ENCODE measurements around the gene SLC9C2. TPM values are rescaled to one million over a fixed set of nuclear protein-coding genes. Genes with fewer than 3 reads are reported as not detected.
"Not testable (repeated sequence)": the region's sequence is repeated elsewhere in the genome, so short reads cannot be mapped to it uniquely, and the experiment has no call there.

Gene SLC9C2
- total and polyA plus RNA-seq, 9 donors, result 0.07 to 5.3 (median 0.65) TPM

DNA sequence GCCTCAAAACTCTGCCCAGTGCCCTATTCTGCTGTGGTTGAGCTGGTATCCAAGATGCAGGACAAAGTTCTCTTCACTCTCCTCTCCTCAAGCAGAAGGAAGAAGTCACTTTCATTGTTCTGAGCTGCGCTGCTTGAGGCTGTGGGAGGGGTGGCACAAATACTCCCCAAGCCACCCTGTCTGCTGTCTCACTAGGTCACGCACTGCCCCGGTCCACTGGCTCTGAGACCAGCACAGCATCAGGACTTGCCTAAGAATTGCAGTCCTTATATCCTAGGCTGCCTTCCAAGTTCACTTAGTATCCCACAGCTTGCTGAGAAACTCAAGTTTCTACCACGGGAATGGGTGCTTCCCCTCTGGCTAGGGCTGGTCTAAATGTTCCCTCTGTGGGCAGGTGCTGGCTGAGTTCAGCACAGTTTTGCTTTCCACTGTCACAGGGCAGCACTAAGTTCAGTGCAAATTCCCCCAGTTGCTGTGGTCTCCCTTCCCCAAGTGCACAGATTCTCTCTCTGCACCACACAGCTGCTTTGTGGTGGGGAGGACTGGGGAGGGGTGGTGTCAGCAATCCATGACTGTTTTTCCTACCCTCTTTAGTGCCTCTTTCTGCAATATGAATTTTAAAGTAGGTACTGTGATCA, 32.4 kb downstream of the SLC9C2 start:
- no peak for DNase-seq
- intact Hi-C loops (cut with DNase I), result no loop called here
- 73 to 94% (median 92%) methylated on average over 4 of the region's 4 CpGs for WGBS, 3 donors

DNA sequence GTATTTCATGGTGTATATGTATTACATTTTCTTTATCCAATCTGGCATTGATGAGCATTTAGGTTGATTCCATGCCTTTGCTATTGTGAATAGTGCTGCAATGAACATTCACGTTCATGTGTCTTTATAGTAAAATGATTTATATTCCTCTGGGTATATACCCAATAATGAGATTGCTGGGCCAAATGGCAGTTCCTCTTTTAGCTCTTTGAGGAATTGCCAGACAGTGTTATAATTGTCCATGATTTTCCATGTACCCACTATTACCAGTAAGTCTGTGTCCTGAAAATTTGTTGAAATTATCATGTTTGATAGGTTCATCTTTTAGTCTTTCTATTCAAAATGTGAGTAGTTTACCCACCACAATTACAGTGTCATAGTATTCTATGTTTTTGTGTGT, 34.4 kb downstream of the SLC9C2 start:
- Histone ChIP-seq H3K36me3 (no peaks in the 10 kb centered on the region), H3K9me3 (no peaks in the 10 kb centered on the region), H3K4me3 (no peak overlapping the region), H3K27ac (no peak overlapping the region), H3K27me3 (no peaks in the 10 kb centered on the region), H3K4me1 (ENCODE audit: insufficient read depth) (no peaks in the 10 kb centered on the region)
- WGBS, 3 donors, result 82 to 89% (median 88%) methylated on average over 1 of the region's 1 CpG
- DNase-seq, result no peak
- TF ChIP-seq POLR2A (IDR thresholded peaks at IDR 0.05), result no peak
- TF ChIP-seq EP300 (IDR thresholded peaks at IDR 0.05), result no peak
- TF ChIP-seq, protein P1, sequence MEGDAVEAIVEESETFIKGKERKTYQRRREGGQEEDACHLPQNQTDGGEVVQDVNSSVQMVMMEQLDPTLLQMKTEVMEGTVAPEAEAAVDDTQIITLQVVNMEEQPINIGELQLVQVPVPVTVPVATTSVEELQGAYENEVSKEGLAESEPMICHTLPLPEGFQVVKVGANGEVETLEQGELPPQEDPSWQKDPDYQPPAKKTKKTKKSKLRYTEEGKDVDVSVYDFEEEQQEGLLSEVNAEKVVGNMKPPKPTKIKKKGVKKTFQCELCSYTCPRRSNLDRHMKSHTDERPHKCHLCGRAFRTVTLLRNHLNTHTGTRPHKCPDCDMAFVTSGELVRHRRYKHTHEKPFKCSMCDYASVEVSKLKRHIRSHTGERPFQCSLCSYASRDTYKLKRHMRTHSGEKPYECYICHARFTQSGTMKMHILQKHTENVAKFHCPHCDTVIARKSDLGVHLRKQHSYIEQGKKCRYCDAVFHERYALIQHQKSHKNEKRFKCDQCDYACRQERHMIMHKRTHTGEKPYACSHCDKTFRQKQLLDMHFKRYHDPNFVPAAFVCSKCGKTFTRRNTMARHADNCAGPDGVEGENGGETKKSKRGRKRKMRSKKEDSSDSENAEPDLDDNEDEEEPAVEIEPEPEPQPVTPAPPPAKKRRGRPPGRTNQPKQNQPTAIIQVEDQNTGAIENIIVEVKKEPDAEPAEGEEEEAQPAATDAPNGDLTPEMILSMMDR (IDR thresholded peaks at IDR 0.05), result no peak
- intact Hi-C loops (cut with DNase I), result no loop called here

More for the DNA sequence above, 32.4 kb downstream of the SLC9C2 start:
- no peaks in the 10 kb centered on the region for H3K9me3 ChIP-seq
- no peaks in the 10 kb centered on the region for H3K4me1 ChIP-seq (ENCODE audit: insufficient read depth)
- no peaks in the 10 kb centered on the region for H3K27me3 ChIP-seq
- TF ChIP-seq, protein P1 (IDR thresholded peaks at IDR 0.05), result no peak
- TF ChIP-seq EP300 (IDR thresholded peaks at IDR 0.05) (no peak), POLR2A (IDR thresholded peaks at IDR 0.05) (no peak)
- H3K4me3 ChIP-seq, result no peak overlapping the region
- H3K27ac ChIP-seq, result no peak overlapping the region
- H3K36me3 ChIP-seq, result no peaks in the 10 kb centered on the region

DNA sequence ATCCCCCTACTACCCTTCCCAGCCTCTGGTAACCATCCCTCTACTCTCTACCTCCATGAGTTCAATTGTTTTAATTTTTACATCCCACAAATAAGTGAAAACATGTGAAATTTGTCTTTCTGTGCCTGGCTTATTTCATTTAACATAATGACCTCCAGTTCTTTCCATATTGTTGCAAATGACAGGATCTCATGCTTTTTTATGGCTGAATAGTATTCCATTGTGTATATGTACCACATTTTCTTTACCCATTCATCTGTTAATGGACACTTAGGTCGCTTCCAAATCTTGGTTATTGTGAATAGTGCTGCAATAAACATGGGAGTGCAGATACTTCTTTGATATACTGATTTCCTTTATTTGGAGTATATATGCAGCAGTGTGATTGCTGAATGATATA, 39.0 kb downstream of the SLC9C2 start:
- WGBS, 3 donors, result 80 to 89% (median 82%) methylated on average over 1 of the region's 1 CpG
- intact Hi-C loops (cut with DNase I), result not testable (repeated sequence)

DNA sequence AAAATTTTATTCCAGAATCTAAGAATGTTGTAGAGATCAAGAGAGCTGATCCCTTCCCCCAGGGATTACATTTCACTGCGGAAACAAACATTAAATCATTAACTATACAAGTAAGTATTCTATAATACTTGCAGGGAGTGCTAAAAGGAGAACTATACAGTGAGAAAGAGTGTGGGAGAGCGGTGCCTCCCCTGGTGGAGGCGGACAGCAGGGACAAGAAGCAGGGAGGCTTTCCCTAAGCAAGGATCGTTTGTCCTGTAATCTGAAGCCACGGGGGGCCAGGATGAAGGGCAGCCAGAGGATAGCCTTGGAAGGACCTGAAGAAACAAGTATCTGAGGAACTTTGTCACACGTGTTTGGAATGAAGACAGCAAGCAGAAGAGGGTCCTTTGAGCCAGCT, 40.1 kb downstream of the SLC9C2 start:
- Histone ChIP-seq H3K9me3 (no peaks in the 10 kb centered on the region), H3K27ac (no peak overlapping the region), H3K4me3 (no peak overlapping the region), H3K27me3 (no peaks in the 10 kb centered on the region), H3K36me3 (no peaks in the 10 kb centered on the region), H3K4me1 (ENCODE audit: insufficient read depth) (no peaks in the 10 kb centered on the region)
- TF ChIP-seq EP300 (IDR thresholded peaks at IDR 0.05) (no peak), POLR2A (IDR thresholded peaks at IDR 0.05) (no peak)
- TF ChIP-seq, protein P1 (IDR thresholded peaks at IDR 0.05), result no peak
- intact Hi-C loops (cut with DNase I), result no loop called here
- WGBS, 3 donors, result 59 to 62% (median 61%) methylated on average over 6 of the region's 6 CpGs
- DNase-seq, result no peak

More for the DNA sequence above, 39.0 kb downstream of the SLC9C2 start:
- H3K36me3 ChIP-seq; H3K4me3 ChIP-seq; H3K27ac ChIP-seq; H3K9me3 ChIP-seq; DNase-seq; H3K4me1 ChIP-seq (ENCODE audit: insufficient read depth); H3K27me3 ChIP-seq: not testable (repeated sequence)

DNA sequence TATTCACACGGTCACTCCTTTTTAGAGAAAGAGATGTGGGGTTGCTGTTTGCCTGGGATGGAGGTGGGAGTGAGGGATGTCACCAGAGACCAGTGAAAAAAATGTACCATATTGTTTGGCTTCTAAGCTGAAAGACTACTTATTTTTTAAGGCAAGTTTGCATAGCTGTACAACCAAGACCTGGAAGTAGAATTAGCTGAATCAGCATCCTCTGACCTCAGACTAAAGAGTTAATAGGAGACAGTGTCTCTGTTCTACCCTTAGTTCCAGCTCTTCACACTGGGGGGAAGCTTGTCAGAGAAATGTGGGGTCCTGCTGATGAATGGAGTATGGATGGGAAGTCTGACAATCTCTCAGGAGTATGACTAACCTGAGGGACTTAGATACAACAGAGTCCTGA, 41.6 kb downstream of the SLC9C2 start:
- Histone ChIP-seq H3K27ac (no peak overlapping the region), H3K4me3 (no peak overlapping the region), H3K9me3 (no peaks in the 10 kb centered on the region), H3K27me3 (no peaks in the 10 kb centered on the region), H3K36me3 (no peaks in the 10 kb centered on the region), H3K4me1 (ENCODE audit: insufficient read depth) (no peaks in the 10 kb centered on the region)
- no peak for DNase-seq
- intact Hi-C loops (cut with DNase I), result no loop called here
- TF ChIP-seq POLR2A (IDR thresholded peaks at IDR 0.05) (no peak), EP300 (IDR thresholded peaks at IDR 0.05) (no peak)
- TF ChIP-seq, protein P1 (IDR thresholded peaks at IDR 0.05), result no peak
- 81 to 90% (median 88%) methylated on average over 1 of the region's 1 CpG for WGBS, 3 donors
